GM18873 (cell line): ENCODE data around the gene SLC2A9.

ENCODE experiments used
- ATAC-seq: cut with Tn5 transposase; IDR thresholded peaks from one replicate; pipeline ENCODE4 v1.9.1; 2021; ENCODE audit warnings: mild to moderate bottlenecking, moderate library complexity, moderate number of reproducible peaks; ENCODE audit not compliant: unreplicated experiment, low FRiP score

SLC2A9 gene

GRCh38 chr4:9969526-9970398, 51.5 kb downstream of the SLC2A9 start:
- peak; percentile 6 for ATAC-seq

GRCh38 chr4:9968472-9968871, 52.8 kb downstream of the SLC2A9 start:
- no peak for ATAC-seq

DNA sequence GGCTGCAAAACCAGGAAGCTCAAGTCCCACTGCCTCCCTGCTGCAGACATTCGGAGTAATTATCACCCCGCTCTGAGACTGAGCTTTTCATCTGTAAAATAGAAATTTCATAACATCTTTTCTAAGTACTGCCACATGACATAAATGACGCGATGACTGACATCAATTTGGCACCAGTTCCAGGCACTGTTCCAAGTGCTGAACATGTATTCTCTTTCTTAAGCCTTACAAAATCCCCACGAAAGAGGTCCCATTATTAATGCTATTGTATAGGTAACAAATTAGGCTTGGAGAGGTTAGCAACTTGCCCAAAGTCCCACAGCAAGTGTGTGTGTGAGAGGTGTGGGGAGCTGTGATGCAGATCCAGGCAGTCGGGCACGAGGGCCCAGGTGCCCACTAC, 56.4 kb downstream of the SLC2A9 start:
- ATAC-seq: no peak

DNA sequence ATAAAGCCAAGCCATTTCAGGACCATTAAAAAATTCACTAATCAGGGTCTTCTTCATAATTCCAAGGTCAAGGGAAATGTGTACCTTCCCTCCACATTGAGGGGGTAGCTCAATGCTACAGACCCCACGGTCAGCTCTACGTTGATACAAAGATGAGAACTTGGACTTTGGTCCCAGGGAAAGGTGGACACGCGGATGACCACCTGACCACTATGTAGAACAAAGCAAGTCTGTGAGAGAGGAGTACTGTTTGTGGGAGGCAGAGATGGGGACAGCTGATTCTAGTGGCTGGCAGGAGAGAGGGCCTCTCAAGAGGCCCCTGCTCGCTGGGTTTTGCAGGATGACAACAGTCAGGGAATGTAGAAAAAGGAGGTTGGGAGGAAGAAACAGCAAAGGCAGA, 58.0 kb downstream of the SLC2A9 start:
- ATAC-seq: no peak

- ATAC-seq: no peak
Observed at GRCh38 chr4:9962611-9963314, 58.5 kb downstream of the SLC2A9 start.

DNA sequence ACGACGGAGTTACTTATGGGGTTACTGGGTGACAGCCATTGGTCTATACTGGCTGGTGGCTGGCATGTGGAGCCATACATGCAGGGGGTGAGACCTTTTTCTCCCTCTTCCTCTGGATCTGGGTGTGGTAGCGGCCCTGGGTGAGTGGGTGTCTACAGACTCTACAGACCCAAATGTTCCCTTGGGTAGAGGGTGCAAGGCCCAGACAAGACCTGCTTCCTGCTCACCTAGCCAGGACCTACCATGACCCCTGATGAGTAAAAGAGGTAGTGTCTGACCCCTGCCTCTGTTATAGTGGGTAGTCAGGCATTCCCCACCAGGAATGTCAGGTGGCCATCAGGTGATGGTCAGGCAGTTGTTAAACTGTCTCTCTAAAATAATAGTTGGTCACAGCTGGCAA, 66.8 kb downstream of the SLC2A9 start:
- ATAC-seq: no peak

DNA sequence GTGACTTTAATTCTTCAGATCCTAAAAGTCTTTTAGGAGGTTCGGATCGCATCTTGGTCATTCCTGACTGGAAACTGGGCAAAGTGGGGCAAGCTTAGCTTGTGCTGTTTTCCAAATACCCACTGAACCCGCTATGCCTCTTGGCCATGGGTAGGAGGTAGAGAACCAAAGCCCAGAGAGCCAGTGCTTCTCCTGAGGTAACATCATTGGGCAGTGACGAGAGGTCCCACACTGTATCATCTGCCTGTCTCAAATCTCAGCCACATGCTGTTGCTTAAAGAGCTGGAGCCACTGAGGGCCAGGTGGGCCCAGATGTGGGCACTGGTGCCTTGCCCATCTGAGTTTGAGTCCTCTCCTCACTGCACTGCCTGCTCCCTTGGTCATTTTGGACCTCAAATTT, 68.2 kb downstream of the SLC2A9 start:
- ATAC-seq: no peak

GRCh38 chr4:9952415-9952950, 68.8 kb downstream of the SLC2A9 start:
- no peak for ATAC-seq

DNA sequence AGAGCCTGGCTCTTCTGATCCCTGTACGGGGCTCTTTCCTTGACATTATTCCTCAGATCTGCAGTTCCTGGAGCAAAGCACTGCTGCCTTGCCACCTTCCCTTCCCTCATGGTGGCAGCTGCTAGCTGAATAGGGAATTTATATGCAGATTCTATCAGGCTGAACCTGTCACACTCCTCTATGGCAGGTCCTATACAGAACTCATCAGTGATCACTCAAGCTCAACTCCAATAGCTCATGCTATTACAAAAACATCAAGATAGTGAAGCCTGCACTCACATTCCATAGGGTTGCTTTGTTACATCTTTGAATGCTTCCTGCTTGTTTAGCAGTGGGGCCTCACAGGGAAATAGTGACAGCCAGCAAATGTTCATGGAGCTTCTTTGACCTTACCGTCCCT, 71.7 kb downstream of the SLC2A9 start:
- no peak for ATAC-seq

GRCh38 chr4:9947168-9948062, 73.9 kb downstream of the SLC2A9 start:
- no peak for ATAC-seq

DNA sequence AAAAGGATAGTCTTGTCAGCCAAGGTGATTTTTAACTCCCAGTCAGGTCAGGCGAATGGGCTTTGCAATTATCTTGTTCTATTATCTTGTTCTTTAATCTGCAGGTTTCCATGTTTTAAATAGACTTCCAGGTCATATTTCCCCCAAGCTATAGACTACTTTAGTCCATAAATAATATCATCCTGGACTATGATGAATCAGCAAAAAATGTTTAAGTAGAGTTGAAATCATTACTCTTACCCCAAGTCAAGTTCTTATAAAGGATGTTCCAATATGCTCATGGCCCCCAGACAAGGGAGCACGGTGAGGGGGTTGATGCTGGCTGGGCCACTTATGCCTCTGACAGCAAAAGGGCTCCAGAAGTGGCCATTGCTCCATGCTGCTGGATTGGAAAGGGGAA, 75.1 kb downstream of the SLC2A9 start:
- ATAC-seq: no peak

DNA sequence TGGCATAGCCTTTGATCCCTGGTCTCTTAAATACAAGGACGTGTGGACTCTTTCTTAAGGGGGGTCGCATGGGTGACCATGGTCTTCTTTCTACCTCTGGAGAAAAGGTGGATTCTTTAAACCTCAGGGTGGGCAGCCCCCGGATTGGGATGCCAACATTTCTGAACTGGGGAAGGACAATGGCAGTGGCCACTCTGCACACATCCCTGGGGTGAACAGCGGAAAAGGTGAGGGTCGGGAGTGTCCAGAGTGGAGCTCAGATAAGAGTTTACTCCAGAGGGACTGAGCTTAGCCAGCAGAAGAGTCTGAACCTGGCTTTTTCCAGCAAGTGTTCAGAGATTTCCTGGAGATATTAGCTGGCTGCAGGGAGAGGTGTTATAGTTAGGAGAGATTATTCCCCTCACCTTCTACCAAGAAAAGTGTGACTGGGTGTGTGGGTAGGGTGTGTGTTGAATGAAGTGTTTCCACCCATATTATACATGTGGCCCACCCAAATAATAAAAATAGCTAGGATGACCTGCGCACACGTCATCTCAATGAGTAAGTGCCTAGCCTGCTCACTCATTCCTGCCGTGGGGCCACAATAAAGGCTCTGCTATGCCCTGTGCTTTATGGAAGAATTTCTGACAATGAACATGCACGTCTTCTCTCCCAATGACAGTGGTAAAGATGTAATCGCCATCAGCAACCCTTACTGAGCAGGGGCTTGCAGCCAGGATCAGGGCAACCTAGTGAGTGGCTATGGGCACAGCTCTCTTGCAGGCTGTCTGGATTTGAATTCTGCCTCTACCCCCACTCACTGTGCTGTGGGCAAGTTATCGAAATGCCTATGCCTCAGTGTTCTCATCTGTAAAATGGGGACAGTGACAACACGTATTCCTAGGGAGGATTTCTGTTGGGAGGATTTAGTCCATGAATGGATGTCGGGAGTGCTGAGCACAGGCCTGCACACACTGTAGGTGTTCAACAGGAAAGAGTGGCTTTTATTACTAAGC, 76.6 kb downstream of the SLC2A9 start:
- ATAC-seq: no peak

DNA sequence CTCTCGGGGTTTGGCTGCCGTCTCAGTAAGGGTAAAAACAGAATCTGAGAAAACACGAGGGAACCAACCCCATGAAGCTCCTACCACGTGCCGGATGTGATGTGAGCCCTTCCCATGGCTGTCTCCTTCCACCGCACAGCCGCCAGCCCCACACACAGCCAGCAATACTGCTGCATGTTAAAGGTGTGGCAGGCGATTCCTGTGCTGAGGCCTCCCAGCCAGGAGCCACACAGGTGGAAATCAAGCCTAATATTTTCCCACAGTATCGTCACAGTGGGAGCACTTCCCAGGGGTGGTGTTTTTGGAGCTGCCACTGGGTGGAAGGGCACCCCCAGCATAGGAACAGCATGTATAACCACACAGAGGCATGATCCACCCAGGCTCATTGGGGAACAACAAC, 77.5 kb downstream of the SLC2A9 start:
- ATAC-seq: no peak

DNA sequence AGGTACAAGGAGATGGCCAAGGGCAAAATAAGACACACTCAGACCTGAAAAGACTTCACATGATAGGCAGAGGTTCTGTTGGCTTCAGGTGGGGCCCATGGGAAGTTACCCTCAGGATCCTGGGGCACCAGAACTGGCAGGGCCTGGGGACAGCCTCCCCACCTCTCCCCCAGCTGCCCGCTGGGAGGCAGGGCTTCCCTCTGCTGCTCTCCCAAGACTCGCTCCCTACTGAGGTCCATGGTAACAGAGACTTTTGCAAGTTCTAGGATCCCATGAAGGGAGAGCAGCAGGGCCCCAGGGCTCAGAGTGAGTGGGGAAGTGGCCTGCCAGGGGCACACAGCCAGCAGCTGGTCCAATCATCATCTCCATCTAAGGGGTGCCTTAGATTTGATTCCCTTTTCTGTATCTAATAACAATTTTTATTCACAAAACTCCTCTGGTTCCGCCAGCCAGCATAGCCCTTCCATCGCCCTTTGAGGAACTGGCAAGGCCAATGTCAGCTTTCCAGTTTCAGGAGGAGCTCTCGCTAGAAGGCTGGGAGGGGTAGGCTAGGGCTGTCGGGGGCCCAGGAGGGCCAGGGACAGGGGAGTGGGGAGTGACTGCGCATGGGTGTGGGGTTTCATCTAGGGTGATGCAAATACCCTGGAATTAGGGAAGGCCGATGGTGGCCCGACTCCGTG, 78.2 kb downstream of the SLC2A9 start:
- ATAC-seq: no peak

GRCh38 chr4:9942139-9942538, 79.2 kb downstream of the SLC2A9 start:
- ATAC-seq: no peak

DNA sequence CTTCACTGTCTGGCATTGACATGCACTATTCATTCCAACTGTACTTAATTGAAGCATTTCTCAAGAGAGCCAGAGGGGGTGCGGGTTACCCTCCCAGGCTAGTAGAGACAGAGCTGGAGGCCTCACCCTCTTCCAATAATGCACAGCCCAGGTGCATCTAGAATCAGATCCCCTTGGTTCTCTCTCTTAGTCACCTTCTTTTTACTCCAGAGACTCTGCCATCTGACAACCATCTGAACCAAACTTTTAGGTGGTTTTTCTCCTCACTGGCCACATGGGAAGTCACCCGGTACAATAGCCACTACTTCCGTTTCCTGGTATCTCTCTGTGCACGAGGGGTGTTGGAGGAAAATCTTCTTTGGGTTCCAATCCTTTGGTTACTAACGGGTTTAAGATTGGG, 81.3 kb downstream of the SLC2A9 start:
- ATAC-seq: peak; percentile 66

DNA sequence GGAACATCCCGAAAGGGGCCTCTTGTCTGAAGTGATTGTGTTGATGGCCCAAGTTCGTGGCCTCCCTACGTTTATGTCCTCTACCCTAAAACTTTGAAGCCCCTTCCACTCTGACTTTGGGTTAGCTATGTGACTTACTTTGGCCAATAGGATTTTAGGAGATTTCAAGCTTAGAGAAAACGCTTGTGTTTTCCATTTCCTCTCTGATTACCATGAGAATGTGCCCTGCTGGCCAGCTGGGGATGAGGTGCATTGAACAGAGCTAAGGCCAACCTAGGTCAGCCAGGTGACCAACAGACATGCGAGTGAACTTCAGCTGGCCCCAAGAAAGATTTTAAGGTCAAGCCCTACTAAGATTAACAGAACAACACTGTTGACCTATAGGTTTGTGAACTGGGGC, 82.4 kb downstream of the SLC2A9 start:
- ATAC-seq: no peak

DNA sequence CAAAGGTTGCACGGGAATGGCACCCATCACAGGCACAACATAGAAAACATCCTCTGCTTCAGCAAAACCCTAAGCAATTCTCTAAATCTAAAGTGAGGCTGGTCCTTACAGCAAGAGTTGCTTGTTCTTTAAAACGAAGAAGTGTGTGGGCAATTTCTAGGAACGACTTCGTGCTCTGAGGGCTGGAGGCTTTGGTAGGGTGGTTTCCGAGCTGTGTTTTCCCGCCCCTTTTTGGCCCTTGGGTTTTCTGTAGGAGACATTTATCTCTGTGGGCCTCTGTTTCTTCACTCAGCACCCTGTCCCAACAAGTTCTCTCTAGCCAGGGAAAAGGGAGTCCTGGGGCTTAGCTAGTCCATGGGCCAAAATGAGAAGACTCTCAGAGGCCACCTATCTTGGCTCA, 84.2 kb downstream of the SLC2A9 start:
- no peak for ATAC-seq

GRCh38 chr4:9936129-9936644, 85.1 kb downstream of the SLC2A9 start:
- ATAC-seq: no peak
